ENCODE data around the gene LRRC8E. TPM values are rescaled to one million over a fixed set of nuclear protein-coding genes. Genes with fewer than 3 reads are reported as not detected.

LRRC8E gene
- total and polyA plus RNA-seq, 2 of the 8 experiments (the other 6 are each of a cell fraction or from before 2014, with no cell fraction given) = 2.7 to 2.9 TPM

GRCh38 chr19:7928334-7928706, 40.0 kb downstream of the LRRC8E start (continued):
- TF ChIP-seq YY1 (IDR thresholded peaks at IDR 0.05; ENCODE audit: low read depth, low read length) = no peak

Measured in H1 (cell line).